ENCODE data around the gene LAPTM5. TPM values are rescaled to one million over a fixed set of nuclear protein-coding genes. Genes with fewer than 3 reads are reported as not detected.

The LAPTM5 gene
- total and polyA plus RNA-seq, 2 donors (not counting 3 experiments of a cell fraction or from before 2014, with no cell fraction given) = 83.4 to 95.2 TPM

DNA sequence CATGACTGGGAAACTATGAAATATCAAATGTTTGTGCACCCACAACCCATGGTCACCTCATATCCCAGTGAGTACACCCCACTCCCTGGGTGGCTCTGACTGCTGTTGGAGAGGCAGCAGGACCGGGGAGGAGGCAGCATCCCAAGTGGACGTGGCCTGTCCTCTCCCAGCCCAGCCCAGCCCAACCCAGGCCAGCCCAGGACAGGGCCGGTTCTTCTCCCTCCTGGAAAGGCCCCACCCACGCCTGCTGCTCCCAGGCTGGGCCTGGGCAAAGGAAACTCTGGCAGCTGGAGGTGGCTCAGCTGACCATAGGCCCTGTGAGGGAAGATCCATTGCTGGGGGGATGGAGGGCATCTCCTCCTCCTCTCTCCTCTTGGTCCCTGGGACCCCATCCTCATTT is 53.3 kb downstream of the LAPTM5 start:
- no peaks in the 10 kb centered on the region for H3K27me3 ChIP-seq (ENCODE audit: control insufficient read depth in 2 of 2, insufficient read depth in 2 of 2, low read length in 2 of 2)

More for the DNA sequence above, 53.3 kb downstream of the LAPTM5 start:
- Histone ChIP-seq H3K9ac (replicated peaks; ENCODE audit: extremely low read depth, insufficient read depth, low read length) (no peak overlapping the region), H3K9me3 (replicated peaks; ENCODE audit: control insufficient read depth, insufficient read depth, low read length) (no peaks in the 10 kb centered on the region), H3K27ac (ENCODE audit: insufficient read depth, low read depth, low read length) (no peak overlapping the region), H3K9me1 (replicated peaks; ENCODE audit: control insufficient read depth, extremely low read depth, insufficient read depth, low read length) (no peaks in the 10 kb centered on the region), H3K79me2 (ENCODE audit: control insufficient read depth, insufficient read depth, low read length) (no peaks in the 10 kb centered on the region), H3K4me1 (ENCODE audit: control insufficient read depth, extremely low read depth, insufficient read depth, low read length) (no peaks in the 10 kb centered on the region), H3K4me3 (replicated peaks in 1 of 3; ENCODE audit: insufficient read depth in 1 of 3, low read depth in 1 of 3, low read length in 3 of 3) (no peak overlapping the region), H3K4me2 (ENCODE audit: insufficient read depth, low read length) (no peak overlapping the region), H3K36me3 (ENCODE audit: control insufficient read depth in 2 of 2, extremely low read depth in 1 of 2, insufficient read depth in 2 of 2, low read length in 2 of 2) (no peaks in the 10 kb centered on the region), H4K20me1 (replicated peaks; ENCODE audit: control insufficient read depth, extremely low read depth, insufficient read depth, low read length) (no peaks in the 10 kb centered on the region), H2AFZ (ENCODE audit: low read depth, low read length) (no peak overlapping the region)
- FAIRE-seq (no peak), DNase-seq (ENCODE audit: low read depth, low spot score) (no peak)
- intact Hi-C loops (cut with micrococcal nuclease) (no loop called here), dilution Hi-C loops (cut with MboI; ENCODE audit: extremely low pct_ligation_motif_present, low sequenced_read_pairs) (no loop called here)
- ChIA-PET CTCF (no interaction called here), POLR2A (no interaction called here)
- TF ChIP-seq MAX (IDR thresholded peaks at IDR 0.05; ENCODE audit: insufficient read depth, insufficient read length) = no peak
- TF ChIP-seq MYC (IDR thresholded peaks at IDR 0.05; ENCODE audit: low read depth, low read length) = no peak
- no peak for TF ChIP-seq EZH2 (IDR thresholded peaks at IDR 0.05; ENCODE audit: borderline replicate concordance, low read depth, low read length, severe bottlenecking)
- TF ChIP-seq, protein P1, sequence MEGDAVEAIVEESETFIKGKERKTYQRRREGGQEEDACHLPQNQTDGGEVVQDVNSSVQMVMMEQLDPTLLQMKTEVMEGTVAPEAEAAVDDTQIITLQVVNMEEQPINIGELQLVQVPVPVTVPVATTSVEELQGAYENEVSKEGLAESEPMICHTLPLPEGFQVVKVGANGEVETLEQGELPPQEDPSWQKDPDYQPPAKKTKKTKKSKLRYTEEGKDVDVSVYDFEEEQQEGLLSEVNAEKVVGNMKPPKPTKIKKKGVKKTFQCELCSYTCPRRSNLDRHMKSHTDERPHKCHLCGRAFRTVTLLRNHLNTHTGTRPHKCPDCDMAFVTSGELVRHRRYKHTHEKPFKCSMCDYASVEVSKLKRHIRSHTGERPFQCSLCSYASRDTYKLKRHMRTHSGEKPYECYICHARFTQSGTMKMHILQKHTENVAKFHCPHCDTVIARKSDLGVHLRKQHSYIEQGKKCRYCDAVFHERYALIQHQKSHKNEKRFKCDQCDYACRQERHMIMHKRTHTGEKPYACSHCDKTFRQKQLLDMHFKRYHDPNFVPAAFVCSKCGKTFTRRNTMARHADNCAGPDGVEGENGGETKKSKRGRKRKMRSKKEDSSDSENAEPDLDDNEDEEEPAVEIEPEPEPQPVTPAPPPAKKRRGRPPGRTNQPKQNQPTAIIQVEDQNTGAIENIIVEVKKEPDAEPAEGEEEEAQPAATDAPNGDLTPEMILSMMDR (IDR thresholded peaks at IDR 0.05; ENCODE audit: extremely low read depth in 1 of 2, insufficient read depth in 1 of 2, low read depth in 1 of 2, low read length in 2 of 2) = no peak
- no peak for TF ChIP-seq POLR2AphosphoS5 (IDR thresholded peaks at IDR 0.05; ENCODE audit: insufficient read depth, low read depth, low read length)
- no peak for TF ChIP-seq GATA2 (IDR thresholded peaks at IDR 0.05; ENCODE audit: insufficient read depth, insufficient read length, low read depth, low read length)
- TF ChIP-seq POLR2A (IDR thresholded peaks at IDR 0.05; ENCODE audit: low read depth, low read length) = no peak
- no peak for TF ChIP-seq FOS (IDR thresholded peaks at IDR 0.05; ENCODE audit: borderline replicate concordance, insufficient read depth, low read length)
- no peak for TF ChIP-seq JUN (IDR thresholded peaks at IDR 0.05; ENCODE audit: borderline replicate concordance, insufficient read depth, insufficient read length, low read depth)
- no TSS peak for BruUV-seq (replicated peaks)
